ENCODE results near the gene CLTCL1. TPM values are rescaled to one million over a fixed set of nuclear protein-coding genes. Genes with fewer than 3 reads are reported as not detected.

CLTCL1 gene
- total and polyA plus RNA-seq, 9 of the 15 experiments (the other 6 are each of a cell fraction or from before 2014, with no cell fraction given), result 1.1 to 11.7 (median 5.0) TPM

- TF ChIP-seq FOSL1 (tag; conservative IDR thresholded peaks at IDR 0.05) (no peak), HDGF (IDR thresholded peaks at IDR 0.05) (no peak)
Measured at GRCh38 chr22:19175602-19176174, 115.8 kb downstream of the CLTCL1 start (continued).

- no peak for FAIRE-seq
- 85% methylated on average over 7 of the region's 7 CpGs for WGBS (ENCODE audit: insufficient coverage, low coverage, missing lambda C conversion rate)
- Histone ChIP-seq H3K4me1 (replicated peaks in 1 of 2; ENCODE audit: control insufficient read depth in 2 of 2, insufficient read depth in 2 of 2, low read length in 2 of 2) (peaks cover 56 to 100% of the 10 kb centered on the region in 2 experiments), H3K27me3 (ENCODE audit: control insufficient read depth in 2 of 2, insufficient read depth in 2 of 2, low read length in 2 of 2) (no peaks in the 10 kb centered on the region), H2AFZ (ENCODE audit: low read depth, low read length) (no peak overlapping the region), H3K4me3 (no peak overlapping the region), H4K20me1 (replicated peaks; ENCODE audit: control insufficient read depth, insufficient read depth, low read length) (peaks cover 42% of the 10 kb centered on the region), H3K4me2 (ENCODE audit: insufficient read depth, low read length) (no peak overlapping the region), H3K36me3 (ENCODE audit: control insufficient read depth, insufficient read depth, low read length) (peaks cover 55% of the 10 kb centered on the region), H3K9me1 (ENCODE audit: control insufficient read depth, insufficient read depth, low read length) (peaks cover 28% of the 10 kb centered on the region), H3K79me2 (ENCODE audit: control insufficient read depth, insufficient read depth, low read length) (peaks cover 81% of the 10 kb centered on the region), H3K9me3 (replicated peaks; ENCODE audit: control insufficient read depth, insufficient read depth, low read depth, low read length) (no peaks in the 10 kb centered on the region), H3K27ac (ENCODE audit: extremely low read depth, low read depth, low read length) (no peak overlapping the region; the same call in 1 of the 3 replicates), H3K9ac (ENCODE audit: insufficient read depth in 1 of 2, low read depth in 2 of 2, low read length in 2 of 2) (peak overlapping the region in 1 of 2 experiments; percentile 96; a peak in 2 of 4 replicates)
- ChIA-PET CTCF (ENCODE audit: low intra/inter-chr PET ratio) (no interaction called here), POLR2A (interaction anchor here (0.6 to 2.9 kb wide), 19 partner anchors 27 to 680 kb away, joined by 3 to 9 read pairs (median 4); partner anchors contain the start of genes DGCR2, HIRA and MRPL40)
- intact Hi-C loops (cut with micrococcal nuclease), result loop anchor here (5.0 kb wide), 2 partner anchors 138 to 197 kb away; no protein-coding TSS in a partner anchor
- in situ Hi-C loops (cut with MboI), result loop anchor here (5.0 kb wide), 1 partner anchor 452 kb away; no protein-coding TSS in a partner anchor
- no TSS peak for BruUV-seq (replicated peaks)
- DNase-seq (ENCODE audit: extremely low read depth in 1 of 4, low spot score in 3 of 4), result peak in 1 of 4 experiments; percentile 37
- no peak for ATAC-seq
- TF ChIP-seq SETDB1 (IDR thresholded peaks at IDR 0.05; ENCODE audit: low read length), result peak; percentile 40
- TF ChIP-seq GTF2F1 (IDR thresholded peaks at IDR 0.05; ENCODE audit: low read depth, low read length), result no peak
- TF ChIP-seq ZNF445 (CRISPR knock-in tag; IDR thresholded peaks at IDR 0.05; ENCODE audit: low read depth), result peak; percentile 23; the same call in 1 of the 2 replicates
- 0 out of 2 replicates have a peak, but pooled peaks have one; percentile 1 for TF ChIP-seq ZBTB9 (CRISPR knock-in tag; IDR thresholded peaks at IDR 0.05)
- TF ChIP-seq THAP12 (CRISPR knock-in tag; IDR thresholded peaks at IDR 0.05), result peak; percentile 24; the same call in 1 of the 2 replicates
- TF ChIP-seq HNRNPH1 (optimal IDR thresholded peaks at IDR 0.05; ENCODE audit: low read depth, low read length), result no peak
- no peak for TF ChIP-seq ERF (CRISPR knock-in tag; IDR thresholded peaks at IDR 0.05)
- peak; percentile 89 for TF ChIP-seq SIRT6 (IDR thresholded peaks at IDR 0.05; ENCODE audit: low read depth, low read length)
- 0 out of 2 replicates have a peak, but pooled peaks have one; percentile 4 for TF ChIP-seq ELF4 (CRISPR knock-in tag; IDR thresholded peaks at IDR 0.05)
- peak; percentile 84 for TF ChIP-seq POLR2AphosphoS2 (IDR thresholded peaks at IDR 0.05; ENCODE audit: low read length)
- no peak for TF ChIP-seq ZNF398 (CRISPR knock-in tag; IDR thresholded peaks at IDR 0.05)
- TF ChIP-seq HDAC6 (IDR thresholded peaks at IDR 0.05; ENCODE audit: low read depth, low read length), result 0 out of 2 replicates have a peak, but pooled peaks have one; percentile 57
- no peak for TF ChIP-seq KLF10 (CRISPR knock-in tag; IDR thresholded peaks at IDR 0.05)
Measured at GRCh38 chr22:19175026-19175601, 116.4 kb downstream of the CLTCL1 start.
